ENCODE measurements around the gene ECI1.
A peak's percentile ranks its signal among the peaks of the same experiment; 100 is the strongest.

ECI1 gene

DNA sequence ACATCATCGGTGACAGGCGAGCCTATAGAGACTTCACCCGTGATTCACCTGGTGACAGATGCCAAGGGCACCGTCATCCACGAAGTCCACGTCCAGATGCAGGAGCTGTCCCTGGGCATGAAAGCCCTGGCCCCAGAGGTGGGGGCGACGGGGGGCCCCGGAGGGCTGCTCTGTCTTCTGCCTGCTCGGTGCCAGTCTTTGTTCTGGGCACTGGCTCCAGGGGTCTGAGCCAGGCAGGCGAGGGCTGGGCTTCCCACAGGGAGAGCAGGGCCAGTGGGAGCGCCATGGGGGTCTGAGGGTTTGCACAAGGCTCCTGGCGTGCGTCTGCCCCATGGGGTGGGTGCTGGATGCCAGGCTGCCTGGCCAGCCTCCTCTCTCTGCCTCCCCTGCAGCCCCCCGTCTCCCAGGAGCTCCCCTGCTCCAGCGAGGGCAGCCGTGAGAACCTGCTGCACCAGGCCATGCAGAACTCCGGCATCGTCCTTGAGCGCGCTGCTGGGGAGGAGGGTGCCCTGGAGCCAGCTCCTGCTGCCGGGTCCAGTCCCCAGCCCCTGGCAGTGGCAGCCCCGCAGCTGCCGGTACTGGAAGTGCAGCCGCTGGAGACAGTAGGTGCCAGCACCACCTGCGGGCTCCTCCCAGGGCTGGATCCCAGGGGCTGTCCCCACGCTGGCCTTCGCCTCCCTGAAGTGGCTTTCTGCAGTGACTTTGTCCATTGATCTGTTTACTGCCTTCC, 18.2 kb downstream of the ECI1 start:
- DNase-seq (ENCODE audit: low spot score), result no peak

DNA sequence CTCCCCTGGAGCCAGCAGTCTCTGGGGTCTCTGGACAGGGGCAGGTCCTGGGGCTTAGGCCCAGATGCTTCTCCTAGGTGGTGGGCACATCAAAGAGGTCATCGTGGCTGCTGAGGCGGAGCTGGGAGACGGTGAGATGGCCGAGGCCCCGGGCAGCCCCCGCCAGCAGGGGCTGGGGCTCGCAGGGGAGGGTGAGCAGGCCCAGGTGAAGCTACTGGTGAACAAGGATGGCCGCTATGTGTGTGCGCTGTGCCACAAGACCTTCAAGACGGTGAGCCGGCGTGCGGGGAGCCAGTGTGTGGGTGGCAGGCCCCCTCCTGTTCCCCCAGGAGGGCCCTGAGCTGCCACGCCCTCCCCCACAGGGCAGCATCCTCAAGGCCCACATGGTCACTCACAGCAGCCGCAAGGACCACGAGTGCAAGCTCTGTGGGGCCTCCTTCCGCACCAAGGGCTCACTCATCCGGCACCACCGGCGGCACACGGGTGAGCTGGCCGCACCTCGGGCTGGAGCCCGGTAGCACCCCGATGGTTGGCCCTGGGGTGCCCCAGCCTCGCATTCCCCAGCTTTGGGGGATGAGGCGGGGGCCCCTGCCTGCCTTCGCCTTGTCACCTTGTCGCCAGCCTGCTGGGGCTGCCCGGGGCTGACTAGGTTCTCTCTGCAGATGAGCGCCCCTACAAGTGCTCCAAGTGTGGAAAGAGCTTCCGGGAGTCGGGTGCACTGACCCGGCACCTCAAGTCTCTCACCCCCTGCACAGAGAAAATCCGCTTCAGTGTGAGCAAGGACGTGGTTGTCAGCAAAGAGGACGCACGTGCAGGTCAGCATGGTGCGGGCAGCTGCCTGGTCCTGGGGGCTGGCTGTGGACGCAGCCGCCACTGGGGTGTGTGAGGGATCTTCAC, 19.0 kb downstream of the ECI1 start:
- no peak for DNase-seq (ENCODE audit: low spot score)

DNA sequence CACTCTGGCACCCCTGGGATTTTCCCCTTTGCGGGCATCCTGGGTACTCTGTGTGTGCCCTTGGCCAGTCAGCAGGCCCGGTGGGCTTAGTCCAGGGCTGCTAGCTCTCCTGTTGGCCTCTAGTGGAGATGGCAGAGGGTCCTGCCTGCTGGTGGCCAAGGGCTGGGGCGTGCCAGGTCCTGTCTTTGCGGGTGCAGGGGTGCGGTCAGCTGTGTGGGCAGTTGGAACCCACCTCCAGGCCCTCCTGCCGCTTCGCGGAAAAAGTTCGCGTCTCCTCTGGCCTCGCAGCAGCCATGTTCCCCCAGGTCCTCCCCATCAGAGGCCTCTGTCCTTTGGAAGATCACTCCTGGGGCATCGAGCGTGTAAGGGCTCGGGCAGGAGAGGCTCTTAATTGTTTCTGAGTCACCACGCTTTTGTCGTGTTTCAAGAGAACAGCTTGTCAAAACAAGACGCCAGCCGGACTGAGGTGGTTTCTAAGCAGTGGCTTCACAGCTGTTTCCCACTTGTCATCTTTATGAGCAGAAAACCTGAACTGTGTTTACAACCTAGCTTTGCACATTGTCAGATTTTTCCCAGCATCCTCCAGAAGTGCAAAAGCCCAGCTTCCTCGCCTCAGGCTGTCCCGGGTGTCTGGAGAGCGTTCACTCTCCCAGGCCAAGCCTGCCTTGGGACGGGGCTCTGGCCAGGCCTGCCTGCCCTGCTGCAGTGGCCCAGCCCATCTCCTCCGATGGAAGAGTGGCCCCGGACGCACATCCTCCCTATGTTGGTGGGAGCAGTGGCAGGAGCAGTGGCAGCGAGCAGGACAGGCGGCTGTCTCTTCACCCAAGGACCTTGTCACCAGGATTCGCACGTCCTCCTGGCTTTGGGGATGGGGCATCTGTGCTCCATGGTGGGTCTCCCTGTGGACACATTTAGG, 20.1 kb downstream of the ECI1 start:
- DNase-seq (ENCODE audit: low spot score), result no peak

DNA sequence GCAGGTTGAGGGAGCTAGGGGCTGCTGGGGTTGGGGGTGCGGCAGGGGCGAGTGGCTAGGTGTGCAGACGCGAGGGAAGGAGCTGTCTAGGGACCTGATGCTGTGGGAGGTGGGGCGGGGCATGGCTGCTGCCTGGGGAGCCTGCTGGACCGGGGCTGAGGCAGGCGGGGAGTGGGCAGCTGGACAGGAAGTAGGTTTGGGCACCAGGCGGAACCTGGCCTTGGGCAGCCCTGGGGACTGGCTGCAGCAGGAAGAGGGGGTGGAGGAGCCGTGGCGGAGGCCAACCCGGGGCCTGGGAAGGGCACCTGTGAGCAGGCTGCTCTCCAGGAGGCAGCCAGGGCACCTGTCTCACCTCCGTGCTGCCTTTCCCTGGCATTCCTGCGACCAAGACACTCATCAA, 21.0 kb downstream of the ECI1 start:
- no peak for DNase-seq (ENCODE audit: low spot score)

- no peak for DNase-seq (ENCODE audit: low spot score)
Observed at GRCh38 chr16:2229632-2230250, 21.6 kb downstream of the ECI1 start.

GRCh38 chr16:2229091-2229490, 22.3 kb downstream of the ECI1 start:
- DNase-seq (ENCODE audit: low spot score), result no peak

- DNase-seq (ENCODE audit: low spot score), result no peak
Observed at GRCh38 chr16:2228161-2228824, 23.1 kb downstream of the ECI1 start.

- DNase-seq (ENCODE audit: low spot score), result no peak
Observed at GRCh38 chr16:2226918-2227317, 24.5 kb downstream of the ECI1 start.

DNA sequence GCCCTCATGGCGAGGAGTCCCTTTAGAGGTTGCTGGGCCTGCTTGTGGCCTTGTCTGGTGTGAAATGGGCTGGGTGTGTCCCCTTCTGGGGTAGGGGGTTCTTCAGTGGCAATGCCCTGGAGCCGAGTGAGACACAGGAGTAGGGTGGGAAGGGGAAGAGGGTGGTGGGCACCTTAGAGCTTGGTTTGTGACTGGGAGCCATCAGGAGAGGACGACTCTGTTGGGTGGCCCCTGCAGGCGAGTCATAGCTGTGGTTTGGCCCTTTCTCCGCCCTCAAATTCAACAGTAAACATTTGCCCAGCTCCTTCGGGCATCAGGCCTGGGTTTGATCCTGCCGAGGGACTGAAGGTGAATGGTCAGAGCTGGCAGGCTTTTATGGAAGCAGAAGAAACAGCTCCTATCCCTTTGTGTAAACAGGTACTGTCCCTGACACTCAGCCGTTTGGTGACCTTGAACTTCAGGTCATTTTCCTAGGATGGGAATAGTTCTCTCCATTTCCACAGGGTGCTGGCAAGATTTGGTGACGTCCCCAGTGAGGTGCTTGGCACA, 25.1 kb downstream of the ECI1 start:
- no peak for DNase-seq (ENCODE audit: low spot score)

GRCh38 chr16:2223942-2224486, 27.4 kb downstream of the ECI1 start:
- DNase-seq (ENCODE audit: low spot score), result peak; percentile 16

GRCh38 chr16:2223221-2223941, 28.0 kb downstream of the ECI1 start, which contains the start of gene E4F1:
TSS of gene E4F1 (plus strand) at chr16:2223591. CDS start at chr16:2223614, 23 bp downstream.
- DNase-seq (ENCODE audit: low spot score), result peak; percentile 99

DNA sequence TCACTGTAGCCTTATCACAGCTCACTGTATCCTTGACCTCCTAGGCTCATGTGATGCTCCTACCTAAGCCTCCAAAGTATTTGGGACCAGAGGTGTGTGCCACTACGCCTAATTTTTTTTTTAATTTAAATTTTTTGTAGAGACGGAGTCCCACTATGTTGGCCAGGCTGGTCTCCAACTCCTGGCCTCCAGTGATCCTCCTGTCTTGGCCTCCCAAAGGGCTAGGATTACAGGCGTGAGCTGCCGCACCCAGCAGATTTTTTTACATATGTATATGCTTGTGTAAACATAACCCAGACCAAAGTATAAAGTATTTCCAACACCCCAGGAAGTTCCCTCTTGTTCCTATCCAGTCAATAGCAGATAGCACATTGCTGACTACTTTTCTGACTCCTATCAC, 35.1 kb downstream of the ECI1 start:
- no peak for DNase-seq (ENCODE audit: low spot score)

GRCh38 chr16:2214719-2214968, 36.7 kb downstream of the ECI1 start, which contains the start of gene PGP:
TSS of gene PGP (minus strand) at chr16:2214840. CDS start at chr16:2214777, 63 bp downstream.
- no peak for DNase-seq (ENCODE audit: low spot score)

- no peak for DNase-seq (ENCODE audit: low spot score)
Observed at GRCh38 chr16:2213817-2214718, 37.3 kb downstream of the ECI1 start.

DNA sequence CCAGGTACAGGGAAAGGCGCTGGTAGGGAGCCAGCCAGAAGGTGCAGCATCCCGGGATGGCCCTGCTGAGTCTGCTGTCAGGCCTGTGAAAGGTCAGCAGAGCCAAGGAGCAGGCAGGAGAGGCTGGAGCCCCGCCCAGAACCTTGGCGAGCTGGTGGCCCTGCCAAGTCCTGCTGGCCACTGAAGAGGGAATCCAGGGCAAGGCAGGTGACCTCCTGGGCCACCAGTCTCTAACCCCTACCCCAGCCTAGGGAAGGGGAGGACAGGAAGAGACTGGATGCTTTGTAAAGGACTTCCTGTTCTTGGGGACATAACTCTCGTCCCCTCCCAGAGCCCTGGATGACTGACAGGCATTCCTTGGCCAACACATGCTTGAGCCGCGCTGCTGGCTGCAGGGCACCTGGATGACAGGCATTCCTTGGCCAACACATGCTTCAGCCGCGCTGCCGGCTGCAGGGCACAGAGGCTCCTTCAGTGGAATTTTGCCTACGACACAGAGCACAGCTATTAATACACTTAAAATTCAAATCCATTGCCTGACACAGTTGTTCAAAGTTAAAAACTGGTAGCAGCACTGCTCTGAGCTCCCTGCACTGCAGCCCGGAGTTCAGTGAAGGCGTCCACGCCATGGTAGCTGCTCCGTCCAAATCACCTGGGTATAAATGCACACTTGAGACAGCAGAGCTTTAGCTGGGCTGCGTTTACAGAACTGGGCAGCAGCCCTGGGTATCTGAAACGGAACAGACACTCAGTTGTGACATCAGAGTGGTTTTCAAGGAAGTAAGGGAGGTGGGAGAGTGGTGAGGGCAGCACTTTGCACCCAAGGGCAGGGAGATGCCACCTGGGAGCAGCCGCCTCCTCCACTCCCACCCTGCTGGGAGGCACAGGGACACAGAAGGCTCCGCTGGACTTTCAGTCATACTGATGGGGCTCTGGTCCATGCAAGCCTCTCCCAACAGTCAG, 38.7 kb downstream of the ECI1 start:
- no peak for DNase-seq (ENCODE audit: low spot score)

DNA sequence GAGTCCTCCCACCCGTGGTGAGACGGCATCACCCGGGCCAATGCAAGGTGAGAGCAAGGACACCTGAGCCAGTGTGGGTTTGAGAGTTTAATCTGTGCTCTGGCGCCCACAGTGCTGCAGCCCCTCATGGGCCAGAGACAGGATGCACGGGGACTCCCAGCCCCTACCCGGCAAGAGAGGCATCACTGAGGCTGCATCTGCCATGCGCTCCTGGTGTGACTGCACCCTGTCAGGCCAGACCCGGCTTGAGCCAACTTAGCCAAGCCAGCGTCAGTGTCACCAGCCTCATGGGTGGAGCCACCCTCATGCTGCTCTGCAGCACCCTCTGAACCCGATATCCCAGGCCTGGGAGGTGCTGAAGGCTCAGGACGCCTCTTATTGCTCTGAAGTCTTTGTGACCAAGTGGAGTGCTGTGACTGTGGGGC, 39.5 kb downstream of the ECI1 start:
- DNase-seq (ENCODE audit: low spot score), result no peak

Measured in CD4-positive, alpha-beta T cell treated with Interleukin-2 at 100 ng/mL for 4 hours (primary cell).